ENCODE results near the gene GPR26. TPM values are rescaled to one million over a fixed set of nuclear protein-coding genes. Genes with fewer than 3 reads are reported as not detected.

Gene GPR26
- not detected for polyA plus RNA-seq (ENCODE audit: insufficient read length)

DNA sequence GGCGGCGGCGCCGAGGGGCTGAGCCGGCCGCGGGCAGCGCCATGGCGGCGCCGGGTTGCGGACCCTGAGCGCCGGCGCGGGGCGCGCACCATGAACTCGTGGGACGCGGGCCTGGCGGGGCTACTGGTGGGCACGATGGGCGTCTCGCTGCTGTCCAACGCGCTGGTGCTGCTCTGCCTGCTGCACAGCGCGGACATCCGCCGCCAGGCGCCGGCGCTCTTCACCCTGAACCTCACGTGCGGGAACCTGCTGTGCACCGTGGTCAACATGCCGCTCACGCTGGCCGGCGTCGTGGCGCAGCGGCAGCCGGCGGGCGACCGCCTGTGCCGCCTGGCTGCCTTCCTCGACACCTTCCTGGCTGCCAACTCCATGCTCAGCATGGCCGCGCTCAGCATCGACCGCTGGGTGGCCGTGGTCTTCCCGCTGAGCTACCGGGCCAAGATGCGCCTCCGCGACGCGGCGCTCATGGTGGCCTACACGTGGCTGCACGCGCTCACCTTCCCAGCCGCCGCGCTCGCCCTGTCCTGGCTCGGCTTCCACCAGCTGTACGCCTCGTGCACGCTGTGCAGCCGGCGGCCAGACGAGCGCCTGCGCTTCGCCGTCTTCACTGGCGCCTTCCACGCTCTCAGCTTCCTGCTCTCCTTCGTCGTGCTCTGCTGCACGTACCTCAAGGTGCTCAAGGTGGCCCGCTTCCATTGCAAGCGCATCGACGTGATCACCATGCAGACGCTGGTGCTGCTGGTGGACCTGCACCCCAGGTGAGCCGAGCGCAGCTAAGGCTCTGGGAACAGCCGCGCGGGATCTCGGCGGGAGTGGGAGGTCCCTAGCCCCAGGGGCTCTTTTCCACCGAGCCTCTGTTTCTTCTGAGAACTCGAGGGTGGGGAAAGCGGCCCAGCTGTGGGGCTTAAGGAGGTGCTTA, at the start of gene GPR26:
TSS of gene GPR26 (plus strand) at position 38 of the 919 bp plus-strand sequence. CDS start at position 91, 53 bp downstream.
- no peak for DNase-seq

GRCh38 chr10:123618224-123618623, 47.9 kb upstream of the GPR26 start:
- no peak for DNase-seq

GRCh38 chr10:123619067-123619855, 46.9 kb upstream of the GPR26 start:
- no peak for DNase-seq

GRCh38 chr10:123620621-123621020, 45.5 kb upstream of the GPR26 start:
- no peak for DNase-seq

- DNase-seq = no peak
Observed at GRCh38 chr10:123621492-123621891, 44.7 kb upstream of the GPR26 start.

DNA sequence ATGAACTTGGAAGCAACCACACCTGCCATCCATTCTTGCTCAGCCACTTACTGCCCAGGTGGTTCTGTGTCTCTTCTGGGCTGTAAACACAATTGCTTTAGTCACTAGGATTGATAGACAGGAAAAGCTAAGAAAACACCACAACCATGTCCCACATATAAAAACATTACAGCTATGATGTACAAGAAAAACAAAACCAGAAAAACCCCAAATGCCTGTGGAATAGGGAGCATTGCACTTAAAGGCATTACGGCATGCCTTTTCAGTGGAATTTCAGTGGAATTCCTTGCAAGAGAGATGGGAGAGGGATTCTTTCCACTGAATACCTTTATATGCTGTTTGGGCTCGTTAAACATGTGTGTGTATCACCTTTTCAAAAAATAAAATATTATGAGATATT, 44.2 kb upstream of the GPR26 start:
- DNase-seq = no peak

- no peak for DNase-seq
Observed at GRCh38 chr10:123622381-123622780, 43.8 kb upstream of the GPR26 start.

- DNase-seq = no peak
Observed at GRCh38 chr10:123624086-123624485, 42.1 kb upstream of the GPR26 start.

DNA sequence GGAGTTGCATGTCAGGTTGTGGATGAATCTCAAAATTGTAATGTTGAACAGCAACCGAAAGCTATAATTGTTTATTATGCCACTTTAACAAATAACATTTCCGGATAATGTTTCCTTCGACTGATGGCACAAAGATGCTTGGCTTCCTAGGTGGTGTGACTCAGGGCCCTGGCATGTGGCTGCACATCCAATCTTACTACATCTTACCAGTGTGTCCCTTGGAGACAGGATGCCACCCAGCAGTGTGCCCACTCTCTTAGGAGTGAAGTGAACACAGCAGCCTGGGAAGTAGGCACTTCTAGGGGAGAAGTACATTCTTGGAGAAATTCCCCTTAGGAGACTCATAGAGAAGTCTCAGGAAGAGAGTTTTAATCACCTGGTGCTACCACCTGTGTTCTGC, 33.0 kb upstream of the GPR26 start:
- no peak for DNase-seq

DNA sequence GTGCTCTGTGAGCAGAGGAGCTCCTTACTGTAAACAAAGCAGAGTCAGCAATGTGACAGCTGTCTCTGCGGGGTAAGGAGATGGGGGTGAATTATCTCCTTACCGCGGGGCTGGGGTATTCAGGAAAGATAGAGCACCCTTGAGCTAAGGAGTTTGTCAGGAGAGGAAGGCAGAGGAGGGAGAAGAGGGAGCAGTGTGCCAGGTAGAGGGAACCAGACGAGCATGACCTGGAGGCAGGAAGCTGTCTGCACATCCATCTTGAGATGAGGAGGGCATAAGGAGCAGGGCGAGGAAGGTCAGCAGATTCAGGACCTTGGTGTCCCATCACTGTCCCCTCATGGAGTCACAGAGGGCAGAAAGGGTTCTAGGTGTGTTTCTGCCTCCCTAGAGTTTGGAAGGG, 32.5 kb upstream of the GPR26 start:
- DNase-seq = no peak

- no peak for DNase-seq
Observed at GRCh38 chr10:123634221-123634620, 31.9 kb upstream of the GPR26 start.

DNA sequence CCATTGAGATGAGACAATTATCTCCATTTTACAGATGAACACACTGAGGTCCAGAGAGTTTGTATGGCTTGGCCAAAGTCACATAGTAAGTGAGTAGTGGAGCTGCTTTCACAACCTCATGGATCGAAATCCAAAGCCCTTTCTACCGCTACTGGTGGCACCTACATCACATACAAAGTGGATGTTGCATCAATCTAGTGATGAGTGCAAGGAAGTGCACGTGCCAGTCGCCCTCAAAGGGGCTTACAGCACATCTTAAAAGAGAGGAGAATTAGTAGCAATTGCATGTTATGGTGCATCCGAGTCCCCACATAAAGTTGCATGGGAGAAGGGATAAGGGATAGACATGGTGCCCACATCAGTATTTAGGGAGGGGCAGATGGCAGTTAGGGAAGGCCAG, 31.0 kb upstream of the GPR26 start:
- DNase-seq = no peak

DNA sequence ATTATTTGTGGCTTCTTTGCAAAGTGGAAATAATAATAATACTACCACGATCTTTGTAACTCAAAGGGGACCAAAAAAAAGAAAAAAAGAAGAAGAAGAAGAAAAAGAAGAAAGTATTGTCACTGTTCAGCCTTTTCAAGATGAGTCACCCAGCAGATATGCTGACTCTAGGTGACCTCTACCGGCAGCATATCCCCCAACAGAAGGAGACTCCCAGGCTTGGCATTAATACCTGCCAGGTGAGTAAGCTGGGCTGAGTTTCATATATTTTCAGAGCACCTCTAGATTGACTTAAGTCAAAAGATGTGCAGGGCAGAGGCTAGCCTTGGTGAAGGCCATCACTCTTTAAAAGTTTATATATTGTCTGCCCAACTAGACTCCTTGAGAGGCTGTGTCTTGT, 30.4 kb upstream of the GPR26 start:
- DNase-seq = no peak

- no peak for DNase-seq
Observed at GRCh38 chr10:123636598-123637325, 29.4 kb upstream of the GPR26 start.

GRCh38 chr10:123637326-123637880, 28.8 kb upstream of the GPR26 start:
- no peak for DNase-seq

GRCh38 chr10:123639131-123639530, 27.0 kb upstream of the GPR26 start:
- no peak for DNase-seq

DNA sequence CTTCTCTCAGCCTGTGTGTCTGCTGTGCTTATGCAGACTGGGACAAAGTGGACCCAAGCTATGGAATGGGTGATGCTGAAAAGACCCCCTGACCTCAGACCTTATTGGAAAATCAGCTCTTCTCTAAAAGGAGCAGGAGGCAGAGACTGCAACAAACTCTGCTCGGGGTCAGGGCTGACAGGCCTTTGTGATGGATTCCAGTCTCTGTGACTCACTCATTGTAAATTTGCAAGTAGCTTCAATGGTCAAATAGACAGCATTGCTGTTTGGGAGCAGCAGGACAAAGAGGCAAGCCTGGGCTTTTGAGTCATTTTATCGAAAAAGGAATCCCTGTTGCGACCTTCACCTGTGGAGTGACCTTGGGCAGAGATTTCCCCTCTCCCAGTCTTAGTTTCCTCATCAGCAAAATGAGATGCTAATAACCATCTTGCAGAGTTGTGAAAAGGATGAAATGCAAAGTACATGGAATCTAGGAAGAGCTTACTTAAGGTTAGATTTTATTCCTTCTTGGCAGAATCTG, 26.1 kb upstream of the GPR26 start:
- no peak for DNase-seq

- peak; percentile 8 for DNase-seq
Observed at GRCh38 chr10:123642293-123642692, 23.9 kb upstream of the GPR26 start.

DNA sequence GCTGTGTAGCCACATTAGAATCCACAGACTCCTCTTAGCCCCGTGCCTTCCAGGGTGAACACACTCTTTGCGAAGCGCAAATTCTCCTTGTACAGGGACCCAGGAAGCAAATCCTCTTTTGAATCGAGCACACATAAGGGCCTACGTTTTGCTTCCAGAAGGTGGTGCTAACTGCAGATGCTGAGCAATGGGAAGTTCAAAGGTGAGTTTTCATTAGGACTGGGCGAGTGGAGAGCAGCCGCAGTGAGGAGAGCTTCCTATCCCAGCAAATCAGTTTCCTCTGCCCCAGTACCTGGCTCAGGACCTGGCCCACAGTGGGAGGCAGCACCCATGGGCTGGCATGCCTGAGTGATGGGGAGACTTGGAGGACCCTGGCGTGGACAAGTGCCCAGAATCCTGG, 23.5 kb upstream of the GPR26 start:
- DNase-seq = no peak

DNA sequence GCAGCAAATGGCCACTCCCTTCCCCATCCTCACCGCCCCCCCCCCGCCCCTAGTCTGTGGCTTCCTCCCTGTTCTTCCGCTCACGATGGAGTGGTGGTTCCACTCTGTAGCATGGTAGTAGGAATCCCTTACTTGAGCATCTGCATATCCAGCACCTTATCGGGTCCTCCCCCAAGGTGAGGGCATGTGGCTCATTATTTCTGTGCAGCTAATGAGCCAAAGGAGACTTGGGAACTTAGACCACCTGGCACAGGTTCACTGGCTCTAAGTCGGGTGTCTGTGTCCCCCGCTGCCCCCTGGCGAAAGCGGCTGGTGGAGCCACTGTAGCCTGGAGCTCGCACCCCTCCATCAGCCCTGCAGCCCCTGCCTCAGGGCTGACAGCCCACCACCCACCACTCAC, 22.8 kb upstream of the GPR26 start:
- no peak for DNase-seq

DNA sequence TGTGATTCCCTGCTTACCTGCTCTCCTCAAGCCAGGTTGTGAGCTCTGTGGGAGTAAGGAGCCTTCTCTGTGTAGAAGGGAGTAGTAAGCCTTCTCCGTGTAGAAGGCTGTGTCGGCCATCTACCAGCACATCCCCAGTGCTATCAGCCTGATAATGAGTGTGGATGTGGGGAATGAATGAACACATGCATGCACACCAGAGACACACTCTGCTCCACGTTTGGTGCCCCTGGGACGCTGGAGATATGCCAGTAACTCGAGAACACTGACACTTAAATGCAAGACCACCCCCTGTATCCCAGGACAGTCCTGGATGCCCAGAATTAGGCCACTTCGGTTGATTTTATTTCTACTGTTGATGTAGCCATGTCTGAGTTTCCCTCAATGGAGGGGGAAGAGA, 21.1 kb upstream of the GPR26 start:
- no peak for DNase-seq

DNA sequence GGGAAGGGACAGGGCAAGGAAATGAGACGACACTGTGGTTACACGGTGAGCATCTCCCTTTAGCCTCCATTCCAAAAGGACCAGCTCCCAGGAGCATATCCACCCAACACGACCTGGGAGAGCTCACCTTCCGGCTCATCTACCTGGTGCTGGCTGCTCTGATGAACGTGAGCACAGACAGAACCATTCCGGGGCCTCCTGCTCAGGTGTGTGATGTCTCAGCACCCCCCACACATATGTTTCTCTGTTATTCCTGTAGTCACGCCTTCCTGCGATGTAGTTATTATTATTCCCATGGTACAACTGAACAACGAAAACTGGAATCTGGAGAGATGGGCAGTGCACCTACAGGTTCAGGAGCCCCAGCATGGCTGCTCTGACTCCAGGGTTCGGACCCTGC, 20.5 kb upstream of the GPR26 start:
- DNase-seq = no peak
